HG03521 (cell line): Measurements from ENCODE around the gene RAD17.
"Not testable (repeated sequence)": the region's sequence is repeated elsewhere in the genome, so short reads cannot be mapped to it uniquely, and the experiment has no call there.

ENCODE experiments used
- ATAC-seq: cut with Tn5 transposase; IDR thresholded peaks from one replicate; pipeline ENCODE4 v1.9.1; 2021; ENCODE audit warnings: mild to moderate bottlenecking, moderate library complexity; ENCODE audit not compliant: unreplicated experiment

RAD17 gene

GRCh38 chr5:69369340-69370121 is at the start of gene RAD17, which contains the start of the genes AK6 and TAF9:
TSS of gene RAD17 (plus strand) at chr5:69369818. CDS start at chr5:69372209, 2,391 bp downstream.
TSS of gene AK6 (minus strand) at chr5:69369520. CDS start at chr5:69369490, 30 bp downstream.
TSS of gene TAF9 (minus strand) at chr5:69369520. CDS start at chr5:69365737, 3,783 bp downstream.
- peak; percentile 90 for ATAC-seq

GRCh38 chr5:69326365-69326764 is 43.3 kb upstream of the RAD17 start:
- no peak for ATAC-seq

- no peak for ATAC-seq
Observed at GRCh38 chr5:69329905-69330489, 39.6 kb upstream of the RAD17 start.

GRCh38 chr5:69331528-69332445 is 37.8 kb upstream of the RAD17 start:
- no peak for ATAC-seq

GRCh38 chr5:69333668-69334315 is 35.8 kb upstream of the RAD17 start:
- not testable (repeated sequence) for ATAC-seq

- ATAC-seq = peak; percentile 49
Observed at GRCh38 chr5:69334793-69335268, 34.8 kb upstream of the RAD17 start.

- no peak for ATAC-seq
Observed at GRCh38 chr5:69335341-69335935, 34.2 kb upstream of the RAD17 start.

GRCh38 chr5:69341520-69342161 is 28.0 kb upstream of the RAD17 start:
- no peak for ATAC-seq

- ATAC-seq = no peak
Observed at GRCh38 chr5:69343083-69343482, 26.5 kb upstream of the RAD17 start.

- ATAC-seq = no peak
Observed at GRCh38 chr5:69350664-69351063, 19.0 kb upstream of the RAD17 start.

GRCh38 chr5:69359699-69360098 is 9.9 kb upstream of the RAD17 start:
- no peak for ATAC-seq

GRCh38 chr5:69360442-69360841 is 9.2 kb upstream of the RAD17 start:
- no peak for ATAC-seq

GRCh38 chr5:69364414-69364813 is 5.2 kb upstream of the RAD17 start:
- peak; percentile 40 for ATAC-seq

- ATAC-seq = no peak
Observed at GRCh38 chr5:69364850-69365249, 4.8 kb upstream of the RAD17 start.

- ATAC-seq = no peak
Observed at GRCh38 chr5:69367697-69368279, 1.8 kb upstream of the RAD17 start.

- no peak for ATAC-seq
Observed at GRCh38 chr5:69368458-69369339, 919 bp upstream of the RAD17 start.

- ATAC-seq = not testable (repeated sequence)
Observed at GRCh38 chr5:69370335-69370734, 717 bp downstream of the RAD17 start.

- no peak for ATAC-seq
Observed at GRCh38 chr5:69372394-69372793, 2.8 kb downstream of the RAD17 start.
